ENCODE data around the gene PIGU.

PIGU gene

GRCh38 chr20:34549929-34550305, 127.0 kb downstream of the PIGU start:
- DNase-seq = no peak

- no peak for DNase-seq
These were observed 127.5 kb downstream of the PIGU start for GRCh38 chr20:34549291-34549928.

GRCh38 chr20:34547844-34548613, 128.9 kb downstream of the PIGU start:
- no peak for DNase-seq

- DNase-seq = no peak
These were observed 130.1 kb downstream of the PIGU start for GRCh38 chr20:34546751-34547181.

- DNase-seq = peak; percentile 65
These were observed 132.6 kb downstream of the PIGU start for GRCh38 chr20:34544109-34544796.

GRCh38 chr20:34543463-34544056, 133.3 kb downstream of the PIGU start:
- DNase-seq = no peak

GRCh38 chr20:34542439-34542838, 134.5 kb downstream of the PIGU start:
- DNase-seq = no peak

GRCh38 chr20:34541917-34542316, 135.0 kb downstream of the PIGU start:
- no peak for DNase-seq

GRCh38 chr20:34541264-34541901, 135.5 kb downstream of the PIGU start:
- no peak for DNase-seq

- DNase-seq = no peak
These were observed 136.2 kb downstream of the PIGU start for GRCh38 chr20:34540596-34541263.

GRCh38 chr20:34539756-34540155, 137.1 kb downstream of the PIGU start:
- no peak for DNase-seq

GRCh38 chr20:34538671-34539123, 138.2 kb downstream of the PIGU start:
- DNase-seq = peak; percentile 81

- no peak for DNase-seq
These were observed 139.2 kb downstream of the PIGU start for GRCh38 chr20:34537651-34538050.

GRCh38 chr20:34536798-34537394, 140.0 kb downstream of the PIGU start:
- DNase-seq = peak; percentile 69

- no peak for DNase-seq
These were observed 141.0 kb downstream of the PIGU start for GRCh38 chr20:34535857-34536256.

GRCh38 chr20:34535301-34535840, 141.5 kb downstream of the PIGU start:
- DNase-seq = no peak

- DNase-seq = no peak
These were observed 142.3 kb downstream of the PIGU start for GRCh38 chr20:34534391-34535165.

- DNase-seq = no peak
These were observed 144.1 kb downstream of the PIGU start for GRCh38 chr20:34532756-34533155.

GRCh38 chr20:34532320-34532719, 144.6 kb downstream of the PIGU start:
- DNase-seq = no peak

GRCh38 chr20:34531608-34532265, 145.2 kb downstream of the PIGU start:
- no peak for DNase-seq
